GM18858 (cell line): Measurements from ENCODE around the gene RBM33.

Experiments
- ATAC-seq: cut with Tn5 transposase; IDR thresholded peaks from one replicate; pipeline ENCODE4 v1.9.1; 2021; ENCODE audit not compliant: unreplicated experiment

The RBM33 gene

DNA sequence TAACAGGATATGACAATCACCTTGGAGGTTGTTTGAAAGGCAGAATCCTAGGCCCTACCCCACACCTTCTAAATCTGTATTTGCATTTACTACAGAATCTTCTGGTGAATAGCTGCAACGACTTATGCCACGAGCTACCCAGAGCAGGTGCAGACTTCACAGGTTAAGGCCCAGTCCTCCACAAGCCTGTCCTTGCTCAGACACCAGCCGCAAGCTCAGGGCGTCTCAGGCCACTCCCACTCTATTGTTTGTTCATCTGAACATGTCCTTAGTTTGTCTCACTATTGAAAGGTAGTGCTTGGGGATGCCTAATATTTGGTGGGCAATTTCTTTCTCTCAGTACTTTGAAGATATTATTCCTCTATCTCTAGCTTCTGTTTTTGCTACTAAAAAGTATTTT is 18.9 kb upstream of the RBM33 start:
- no peak for ATAC-seq

DNA sequence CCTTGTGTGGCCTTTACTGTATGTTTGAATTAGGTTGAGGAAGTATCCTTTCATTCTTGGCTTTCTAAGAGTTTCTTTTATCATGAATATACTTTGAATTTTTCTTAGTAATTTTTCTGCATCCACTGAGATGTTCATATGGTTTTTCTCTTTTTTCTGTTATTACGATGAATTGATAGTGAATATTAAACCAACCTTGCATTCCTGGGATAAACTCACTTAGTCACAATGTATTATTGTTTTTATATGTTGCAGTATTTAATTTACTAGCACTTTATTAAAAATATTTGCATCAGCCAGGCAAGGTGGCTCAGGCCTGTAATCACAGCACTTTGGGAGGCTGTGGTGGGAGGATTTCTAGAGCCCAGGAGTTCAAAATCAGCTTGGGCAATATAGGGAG is 15.3 kb upstream of the RBM33 start:
- no peak for ATAC-seq

DNA sequence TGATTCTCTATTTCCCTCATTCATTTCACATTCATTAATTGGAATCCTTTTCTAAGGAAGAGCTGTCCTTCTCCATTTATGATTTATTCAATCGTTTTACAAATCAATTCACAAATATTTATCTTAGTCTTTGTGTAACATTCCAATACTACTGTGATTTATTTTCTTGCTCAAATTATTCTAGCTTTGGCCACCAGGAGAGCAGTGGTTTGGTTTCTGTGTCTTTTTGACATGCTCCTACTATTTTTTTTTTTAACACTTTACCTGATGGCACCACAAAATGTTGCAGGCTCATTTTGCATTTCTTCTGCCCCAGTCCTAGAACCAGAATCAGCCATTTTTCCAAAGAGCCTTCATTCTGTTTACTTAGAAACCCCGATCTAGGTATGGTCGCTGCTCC is 13.3 kb upstream of the RBM33 start:
- no peak for ATAC-seq

DNA sequence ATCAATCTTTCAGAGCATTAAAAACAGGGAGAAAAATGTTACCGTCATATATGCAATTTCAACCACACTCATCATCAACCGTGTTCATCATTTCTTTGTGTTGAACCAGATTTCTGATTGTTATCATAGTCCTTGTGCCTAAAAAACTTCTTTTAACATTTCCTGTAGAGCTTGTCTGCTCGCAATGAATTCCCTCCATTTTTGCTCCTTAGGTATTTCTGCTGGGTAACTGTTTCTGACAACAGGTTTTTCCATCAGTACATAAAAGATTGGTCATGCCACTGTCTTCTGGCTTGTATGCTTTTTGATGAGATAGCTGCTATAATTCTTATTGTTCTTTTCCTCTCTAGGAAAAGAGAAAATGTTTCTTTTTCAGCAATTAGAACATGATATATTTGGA is 8.6 kb upstream of the RBM33 start:
- no peak for ATAC-seq

DNA sequence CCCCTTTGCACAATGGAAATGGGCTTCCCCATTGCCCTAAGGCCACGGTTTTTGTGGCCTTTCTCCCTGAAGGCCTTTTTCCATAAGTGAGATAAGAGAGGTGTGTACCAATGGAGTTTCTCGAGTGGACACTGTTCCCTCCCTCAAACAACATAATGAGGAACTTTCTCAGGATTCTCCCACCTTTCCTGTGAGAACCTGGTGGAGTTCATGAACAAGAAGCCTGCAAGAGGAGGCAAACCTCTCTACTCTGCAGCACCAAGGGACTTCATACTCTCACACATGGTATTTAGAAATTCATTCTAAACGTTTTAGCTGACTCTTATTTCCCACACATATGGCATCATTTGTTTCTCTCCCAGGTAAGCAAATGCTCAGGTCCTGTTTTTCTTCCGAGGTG is 7.3 kb upstream of the RBM33 start:
- no peak for ATAC-seq

DNA sequence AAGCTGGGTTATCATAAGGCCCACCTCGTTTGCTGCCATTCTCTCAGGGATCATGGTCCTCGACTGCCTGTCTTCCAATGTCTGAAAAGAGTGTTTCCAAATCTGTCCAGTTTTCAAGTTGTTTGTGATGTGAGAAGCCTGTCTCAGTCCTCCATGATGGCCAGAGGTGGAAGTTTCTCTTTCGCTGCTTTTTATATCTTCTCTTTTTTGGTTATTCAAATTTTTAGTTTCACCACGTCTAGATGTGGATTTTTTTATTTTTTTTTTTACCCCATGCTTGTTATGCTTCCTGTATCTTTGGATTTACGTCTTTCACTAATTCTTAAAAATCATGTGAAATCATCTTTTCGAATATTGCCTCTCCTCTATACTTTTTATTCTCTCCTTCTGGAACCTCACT is 6.1 kb upstream of the RBM33 start:
- no peak for ATAC-seq

DNA sequence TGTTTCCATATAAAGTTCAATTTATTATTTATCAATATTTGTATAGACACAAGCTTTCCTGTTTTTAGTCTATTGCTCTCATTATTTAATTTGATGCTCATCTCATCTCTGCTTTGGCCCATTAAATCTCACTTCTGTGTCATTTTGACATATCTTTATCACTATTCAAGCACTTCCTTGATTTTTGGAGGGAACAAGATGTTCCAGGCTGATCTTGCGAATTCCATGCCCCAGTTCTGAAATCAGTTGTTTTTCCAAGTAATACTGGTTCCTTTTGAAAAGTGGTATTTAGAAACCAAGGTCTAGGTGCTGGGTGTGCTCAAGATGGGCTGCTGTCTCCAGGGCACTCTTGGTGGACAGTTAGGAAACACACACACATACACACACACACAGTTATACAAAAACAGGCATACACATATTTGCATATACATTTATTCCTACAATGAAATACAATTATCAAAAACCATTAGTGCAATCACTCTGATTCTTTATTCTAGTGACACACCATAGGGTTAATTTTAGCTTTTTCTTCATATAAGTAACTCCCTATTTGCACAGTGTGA is 4.4 kb upstream of the RBM33 start:
- ATAC-seq = no peak

DNA sequence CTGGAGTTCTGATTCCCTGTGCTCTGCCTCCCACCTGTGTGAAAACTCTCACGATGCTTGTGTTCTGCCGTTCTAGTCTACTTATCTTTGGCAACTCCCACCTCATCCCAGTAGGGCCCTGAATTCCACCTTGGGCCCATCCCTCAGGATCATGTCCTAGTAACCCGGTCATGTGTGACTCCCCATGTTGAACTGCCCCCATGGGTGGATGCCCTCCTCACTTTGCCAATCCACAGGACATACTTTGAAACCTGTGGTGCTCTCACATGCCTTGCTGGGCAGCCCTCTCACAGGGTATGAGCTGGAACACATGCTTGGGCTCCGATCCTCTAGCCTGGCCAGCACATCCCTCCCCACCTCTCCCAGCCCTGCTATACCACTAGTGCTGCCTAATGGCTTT is 3.8 kb upstream of the RBM33 start:
- ATAC-seq = no peak

DNA sequence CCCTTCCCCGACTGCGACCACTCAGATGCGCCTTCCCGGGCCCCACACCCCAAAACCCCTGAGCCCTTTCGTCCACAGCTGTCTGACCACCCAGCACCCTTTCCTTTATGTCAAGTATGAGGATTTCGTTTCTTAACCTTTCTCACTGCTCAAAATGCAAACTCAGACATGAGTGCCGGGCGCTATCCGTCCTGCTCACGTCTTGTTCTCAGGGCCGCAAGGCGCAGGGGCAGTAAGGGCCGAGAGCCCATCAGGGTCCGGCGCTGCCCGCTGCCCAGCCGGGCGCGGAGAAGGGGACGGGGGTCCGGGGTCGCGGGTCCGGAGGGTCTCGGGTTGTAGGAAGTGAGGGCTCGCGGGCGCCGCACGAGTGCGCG is 670 bp upstream of the RBM33 start:
- ATAC-seq = no peak

DNA sequence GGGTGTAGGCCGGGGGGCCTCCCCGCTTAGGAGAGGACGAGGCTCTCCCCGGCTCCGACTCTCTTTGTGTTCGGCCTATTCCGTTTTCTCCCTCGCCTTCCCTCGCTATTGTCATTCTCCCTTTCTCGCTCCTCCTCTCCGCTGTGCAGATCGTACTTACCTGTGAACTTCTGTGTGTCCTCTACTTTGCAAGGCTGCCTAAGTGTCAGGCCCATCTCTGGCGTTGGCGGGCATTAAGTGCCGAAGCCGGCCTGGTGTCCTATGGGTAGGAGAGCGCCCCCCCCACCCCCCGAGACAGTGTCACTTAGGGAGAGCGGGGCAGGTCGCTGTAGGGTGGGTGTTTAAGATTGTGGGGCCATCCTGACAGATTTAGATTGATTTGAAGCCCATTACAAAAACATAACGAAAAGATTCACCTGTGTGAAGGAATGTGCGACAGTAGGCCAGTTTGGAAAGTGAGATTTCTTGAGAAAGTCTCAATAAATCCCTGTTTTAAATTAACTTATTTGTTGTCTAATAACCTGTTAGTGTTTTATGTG is 579 bp downstream of the RBM33 start:
- peak; percentile 9 for ATAC-seq

DNA sequence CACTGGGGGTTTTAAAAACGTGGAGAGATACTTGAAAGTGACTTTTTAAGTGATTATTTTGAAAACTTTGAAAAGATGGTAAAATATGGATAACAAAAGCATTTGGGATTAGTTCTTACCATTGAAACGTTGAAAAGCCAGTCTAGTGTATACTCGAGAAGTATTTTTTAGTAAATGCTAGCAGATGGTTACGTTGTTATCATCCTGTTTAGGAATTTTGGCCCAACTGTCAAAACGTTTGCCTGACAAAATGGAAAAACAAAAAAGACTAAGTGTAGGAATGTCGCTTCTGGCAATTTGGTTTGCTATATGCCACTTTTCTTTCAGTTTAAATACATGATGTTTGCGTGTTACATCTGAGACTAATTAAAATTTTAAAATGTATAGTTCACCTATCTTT is 1.2 kb downstream of the RBM33 start:
- no peak for ATAC-seq

DNA sequence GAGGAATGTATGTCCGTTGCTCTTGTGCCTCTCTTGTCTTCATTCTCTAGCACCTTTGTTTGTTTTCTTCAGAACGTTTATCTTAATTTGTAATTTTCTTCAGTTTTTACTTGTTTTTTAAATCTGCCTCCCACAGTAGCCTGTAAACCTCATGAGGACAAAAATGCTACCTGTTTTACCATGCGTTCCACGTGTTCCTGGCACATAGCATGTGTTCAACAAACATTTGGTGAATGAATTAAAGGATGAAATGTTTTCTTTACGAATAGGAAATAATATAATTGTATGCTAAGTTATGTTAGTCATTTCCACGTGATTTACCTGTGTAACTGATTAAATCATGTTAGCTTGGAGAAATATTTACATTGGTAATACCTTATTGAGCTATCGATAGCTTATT is 2.2 kb downstream of the RBM33 start:
- ATAC-seq = no peak

DNA sequence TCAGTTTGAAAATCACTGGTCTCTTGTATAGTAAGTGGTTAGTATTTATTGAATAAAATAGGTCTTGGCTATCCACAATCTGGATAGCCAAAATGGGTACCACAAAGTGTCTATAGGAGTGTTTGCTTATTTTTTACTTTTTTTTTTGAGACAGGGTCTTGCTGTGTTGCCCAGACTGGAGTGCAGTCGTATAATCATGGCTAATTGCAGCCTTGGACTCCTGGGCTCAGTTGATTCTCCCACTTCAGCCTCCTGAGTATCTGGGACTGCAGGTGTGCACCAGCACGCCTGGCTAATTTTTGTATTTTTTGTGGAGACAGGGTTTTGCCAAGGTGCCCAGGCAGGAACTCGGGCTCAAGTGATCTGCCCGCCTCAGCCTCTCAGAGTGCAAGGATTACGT is 2.8 kb downstream of the RBM33 start:
- ATAC-seq = no peak

DNA sequence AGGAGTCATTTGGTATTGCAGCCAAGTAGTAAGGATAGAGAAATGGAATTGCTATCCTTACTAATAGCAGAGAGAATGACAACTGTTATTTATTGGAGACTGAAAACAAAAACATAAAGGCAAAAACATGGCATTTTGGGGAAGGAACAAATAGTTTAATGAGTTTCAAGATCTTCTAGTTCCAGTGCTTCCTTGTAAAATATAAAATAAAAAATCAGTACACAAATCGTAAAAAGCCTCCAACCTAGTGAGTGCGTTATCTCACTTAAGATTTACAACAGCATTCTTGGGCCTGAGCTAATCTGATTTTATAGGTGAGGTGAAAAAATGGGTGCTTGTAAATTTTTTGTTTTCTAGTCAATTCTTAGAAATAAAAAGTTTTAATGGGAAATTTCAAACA is 3.3 kb downstream of the RBM33 start:
- ATAC-seq = no peak

DNA sequence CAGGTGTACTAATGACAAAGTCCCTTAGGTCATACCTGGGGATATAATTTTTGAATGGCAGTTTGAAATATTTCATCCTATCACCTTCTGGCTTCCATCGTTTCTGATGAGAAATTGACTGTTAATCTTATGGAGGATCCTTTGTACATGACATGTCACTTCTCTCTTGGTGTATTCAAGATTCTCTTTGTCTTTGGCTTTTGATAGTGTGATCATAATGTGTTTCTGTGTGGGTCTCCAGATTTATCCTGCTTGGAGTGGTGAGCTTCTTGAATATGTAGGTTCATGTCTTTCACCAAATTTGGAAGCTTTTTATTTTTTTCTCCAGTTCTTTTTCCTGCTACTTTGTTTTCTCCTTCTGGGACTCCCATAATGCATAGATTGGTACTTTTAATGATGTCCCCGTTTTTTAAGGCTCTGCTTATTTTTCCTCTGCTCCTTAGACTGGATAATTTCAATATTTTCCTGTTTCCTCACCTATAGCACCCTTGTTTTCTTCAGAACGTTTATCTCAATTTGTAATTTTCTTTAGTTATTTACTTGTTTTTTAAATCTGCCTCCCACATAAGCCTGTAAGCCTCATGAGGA is 4.4 kb downstream of the RBM33 start:
- no peak for ATAC-seq

DNA sequence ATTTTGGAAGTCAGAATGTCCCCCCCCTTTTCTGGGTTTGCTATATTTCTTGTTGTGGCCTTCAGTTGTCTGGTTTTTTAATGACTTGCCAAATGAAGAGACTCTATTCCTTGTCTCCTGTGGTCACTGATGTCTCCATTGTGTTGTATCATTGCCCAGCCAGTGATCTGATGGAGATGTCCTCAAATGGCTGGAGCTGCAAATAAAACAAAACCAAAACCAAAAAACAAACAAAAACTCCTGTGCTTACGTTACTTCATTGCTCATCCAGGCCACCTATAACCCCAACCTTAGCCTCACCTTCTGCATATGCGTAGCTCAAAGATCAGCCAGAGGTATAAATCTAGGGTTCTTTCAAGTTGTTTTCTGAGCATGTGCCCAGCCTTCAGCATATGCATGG is 5.1 kb downstream of the RBM33 start:
- ATAC-seq = no peak

DNA sequence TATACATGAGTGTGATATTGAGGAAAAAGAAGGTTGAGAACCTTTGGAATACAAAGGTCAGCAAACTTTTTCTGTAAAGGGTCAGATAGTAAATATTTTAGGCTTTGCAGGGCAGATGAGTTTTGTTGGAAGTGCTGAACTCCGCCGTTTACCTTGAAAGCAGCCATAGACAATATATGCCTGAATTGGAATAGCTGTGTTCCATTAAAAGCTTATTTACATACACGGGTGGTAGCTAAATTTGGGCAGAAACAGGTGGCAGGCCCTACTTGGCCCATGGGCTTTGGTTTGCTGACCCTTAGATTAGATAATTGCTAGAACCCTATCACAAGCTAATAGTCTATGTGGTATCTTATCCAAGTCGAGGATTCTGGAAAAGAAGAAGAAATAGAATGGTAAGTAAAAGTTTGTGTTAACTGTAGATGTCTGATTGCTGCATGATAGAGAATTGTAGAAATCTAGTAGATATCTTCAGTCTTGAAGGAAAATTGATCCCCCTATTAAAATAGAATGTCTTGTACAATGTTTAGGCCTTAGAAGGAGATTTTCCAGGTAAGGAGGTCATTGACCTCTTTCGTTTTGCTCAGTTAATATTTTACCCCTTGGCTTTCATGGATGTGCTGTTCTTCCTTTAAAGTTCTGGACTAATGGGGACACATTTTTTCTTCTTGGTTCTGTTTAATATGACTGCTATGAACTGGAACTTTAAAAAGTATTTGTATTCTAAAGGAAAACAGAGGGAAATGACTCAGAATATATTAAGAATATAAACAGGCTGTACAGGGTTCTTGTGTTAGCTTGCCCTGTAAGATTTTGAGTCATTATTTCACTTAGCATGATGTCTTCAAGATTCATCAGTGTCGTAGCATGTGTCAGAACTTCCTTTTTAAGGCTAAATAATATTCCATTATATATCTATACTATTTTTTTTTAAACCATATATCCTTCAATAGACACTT is 8.0 kb downstream of the RBM33 start:
- ATAC-seq = no peak

DNA sequence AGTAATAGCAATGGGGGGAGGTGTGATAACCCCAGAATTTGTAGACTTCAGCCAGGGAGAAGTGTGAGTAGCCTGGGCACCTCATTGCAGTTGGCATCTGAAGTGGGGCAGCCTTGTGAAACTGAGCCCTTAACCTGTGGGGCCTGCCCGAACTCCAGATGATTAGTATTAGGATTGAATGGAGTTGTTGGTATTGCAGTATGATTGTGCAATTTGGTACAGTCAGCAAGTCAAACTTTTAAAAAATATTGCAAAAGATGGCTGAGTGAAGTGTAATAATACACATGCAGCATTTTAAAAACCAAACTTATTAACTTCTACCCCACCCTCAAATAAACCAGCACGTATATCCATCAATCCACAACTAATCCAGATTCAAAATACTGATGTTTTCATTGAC is 9.3 kb downstream of the RBM33 start:
- no peak for ATAC-seq

DNA sequence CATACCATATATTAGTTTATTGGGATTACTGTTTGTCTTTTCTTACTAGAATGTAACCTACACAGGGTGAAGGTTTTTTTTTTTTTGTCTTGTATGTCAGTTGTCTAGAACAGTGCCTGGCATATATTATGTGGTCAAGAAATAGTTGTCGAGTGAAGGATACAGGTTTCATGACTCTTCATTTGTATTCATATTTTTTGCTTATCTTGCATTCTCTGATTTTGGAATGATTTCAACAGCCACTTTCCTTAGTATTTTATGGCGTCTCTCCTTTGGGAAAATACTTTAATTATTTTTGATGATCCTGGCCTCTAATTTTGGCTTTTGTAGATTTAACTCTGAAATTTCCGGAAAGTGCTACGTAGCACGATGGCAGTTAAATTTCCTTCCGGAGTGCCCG is 12.4 kb downstream of the RBM33 start:
- ATAC-seq = no peak

DNA sequence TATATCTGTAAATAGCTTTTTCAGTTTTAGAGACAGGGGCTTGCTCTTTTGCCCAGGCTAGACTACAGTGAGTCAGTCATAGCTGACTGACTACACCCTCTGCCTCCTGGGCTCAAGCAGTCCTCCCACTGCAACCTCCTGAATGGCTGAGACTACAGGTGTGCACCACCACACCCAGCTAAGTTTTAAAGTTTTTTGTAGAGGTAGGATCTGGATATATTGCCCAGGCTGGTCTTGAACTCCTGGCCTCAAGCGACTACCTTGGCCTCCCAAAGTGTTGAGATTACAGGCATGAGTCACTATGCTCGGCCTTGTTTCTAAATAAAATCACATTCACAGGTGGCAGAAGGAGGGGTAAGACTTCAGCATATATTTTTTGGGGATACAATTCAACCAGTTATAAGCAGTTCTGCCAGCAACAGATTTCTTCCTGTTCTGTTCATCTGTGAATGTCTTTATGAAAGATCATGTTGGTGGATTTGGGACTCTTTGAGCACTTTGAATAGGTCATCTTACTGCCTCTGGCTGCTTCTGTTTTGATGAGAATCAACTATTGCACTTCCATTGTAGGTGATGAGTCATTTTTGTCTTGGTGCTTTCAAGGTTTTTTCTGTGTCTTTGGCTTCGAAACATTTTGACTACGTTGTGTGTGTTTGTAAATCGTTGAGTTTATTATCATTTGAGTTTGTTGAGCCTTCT is 15.7 kb downstream of the RBM33 start:
- ATAC-seq = peak; percentile 88

DNA sequence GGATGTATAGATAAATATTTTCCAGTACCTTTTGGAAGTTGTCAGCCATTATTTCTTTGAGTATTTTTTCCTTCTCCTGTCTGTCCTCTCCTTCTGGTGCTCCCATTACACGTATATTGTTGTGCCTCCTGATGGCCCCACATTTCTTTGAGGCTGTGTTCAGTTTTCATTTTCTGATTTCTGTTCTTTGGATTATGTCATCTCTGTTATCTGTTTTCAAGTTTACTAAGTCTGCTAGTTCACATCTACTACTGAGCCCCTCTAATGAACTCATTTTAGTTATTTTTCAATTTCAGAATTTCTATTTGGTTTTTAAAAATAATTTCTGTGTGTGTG is 16.3 kb downstream of the RBM33 start:
- peak; percentile 59 for ATAC-seq
